GM21390 (cell line): ENCODE results near the gene NBAS.
"Not testable (repeated sequence)": the region's sequence is repeated elsewhere in the genome, so short reads cannot be mapped to it uniquely, and the experiment has no call there.

Source experiments
- ATAC-seq: cut with Tn5 transposase; IDR thresholded peaks from one replicate; pipeline ENCODE4 v1.9.1; 2021; ENCODE audit not compliant: unreplicated experiment

NBAS gene

DNA sequence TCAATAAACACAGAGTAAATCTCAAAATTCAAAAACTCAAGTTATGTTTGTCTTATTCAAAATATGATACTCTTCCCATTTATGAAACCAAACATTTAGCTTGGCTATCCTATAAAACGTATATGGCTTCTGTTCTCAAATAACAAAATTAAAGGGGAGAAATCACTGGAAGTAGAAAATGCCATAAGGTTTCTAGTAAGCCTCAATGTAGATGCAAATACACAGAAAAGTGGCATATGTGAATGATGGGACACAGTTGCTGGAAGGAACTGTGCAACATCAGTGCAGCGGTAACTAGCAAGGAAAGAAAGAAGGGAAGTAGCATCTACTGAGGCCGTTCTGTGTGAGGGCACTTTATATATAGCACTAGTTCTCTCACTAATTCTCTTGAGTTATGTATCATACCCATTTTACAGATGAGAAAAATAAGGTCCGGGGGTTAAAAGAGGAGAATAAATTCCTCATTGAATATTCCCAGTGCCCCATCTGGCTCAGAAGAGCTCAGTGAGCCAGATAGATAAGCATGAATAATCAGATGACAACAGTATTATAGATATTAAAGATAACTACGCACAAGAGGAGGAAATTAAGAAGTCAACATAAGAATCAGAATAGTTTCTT is 27.2 kb downstream of the NBAS start:
- no peak for ATAC-seq

DNA sequence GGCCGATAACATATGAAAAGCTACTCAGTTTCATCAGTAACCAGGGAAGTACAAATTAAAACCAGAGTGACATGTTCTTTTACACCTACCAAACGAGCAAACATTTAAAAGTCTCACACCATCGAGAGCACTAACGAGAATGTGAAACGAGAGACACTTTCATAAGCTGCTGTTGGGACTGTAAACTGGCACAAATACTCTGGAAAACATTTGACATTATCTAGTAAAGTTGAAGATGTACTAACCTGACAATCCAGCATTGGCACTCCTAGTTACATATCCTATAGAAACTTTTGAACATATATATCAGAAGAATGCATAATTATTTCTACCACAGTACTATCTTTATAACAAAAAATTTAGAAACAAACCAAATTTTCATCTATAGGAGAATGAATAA is 28.1 kb downstream of the NBAS start:
- no peak for ATAC-seq

DNA sequence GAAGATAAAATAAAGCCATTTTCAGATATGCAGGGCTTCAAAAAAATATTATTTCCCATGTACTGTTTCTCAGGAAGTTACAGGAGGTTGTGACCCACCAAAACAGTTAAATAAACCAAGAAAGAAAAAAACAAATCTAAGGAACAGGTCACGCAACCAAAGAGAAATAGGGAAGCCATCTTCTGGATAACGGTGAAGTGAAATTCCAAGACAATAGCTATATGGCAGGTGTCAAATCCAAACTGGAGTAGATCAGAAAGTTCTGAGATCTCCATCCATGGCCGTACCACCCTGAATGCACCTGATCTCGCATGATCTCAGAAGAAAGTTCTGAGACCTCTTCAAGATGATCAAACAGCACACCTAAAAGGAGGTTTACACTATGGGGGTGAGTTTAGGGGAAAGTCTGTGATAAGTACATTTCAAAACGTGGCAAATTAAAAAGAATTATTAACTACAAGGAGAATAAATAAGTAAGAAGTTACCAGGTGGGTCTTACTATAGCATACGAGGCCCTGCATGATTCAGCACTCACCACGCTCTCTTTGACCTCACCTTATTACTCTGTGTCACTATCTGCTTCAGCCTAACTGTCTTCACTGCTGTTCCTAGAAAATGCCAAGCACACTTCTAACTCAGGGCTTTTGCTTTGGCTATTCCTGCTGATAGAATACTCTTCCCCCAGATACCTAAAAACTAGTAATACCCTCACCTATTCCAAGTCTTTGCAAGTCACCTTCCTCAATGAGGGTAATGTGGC is 29.9 kb downstream of the NBAS start:
- ATAC-seq: no peak

DNA sequence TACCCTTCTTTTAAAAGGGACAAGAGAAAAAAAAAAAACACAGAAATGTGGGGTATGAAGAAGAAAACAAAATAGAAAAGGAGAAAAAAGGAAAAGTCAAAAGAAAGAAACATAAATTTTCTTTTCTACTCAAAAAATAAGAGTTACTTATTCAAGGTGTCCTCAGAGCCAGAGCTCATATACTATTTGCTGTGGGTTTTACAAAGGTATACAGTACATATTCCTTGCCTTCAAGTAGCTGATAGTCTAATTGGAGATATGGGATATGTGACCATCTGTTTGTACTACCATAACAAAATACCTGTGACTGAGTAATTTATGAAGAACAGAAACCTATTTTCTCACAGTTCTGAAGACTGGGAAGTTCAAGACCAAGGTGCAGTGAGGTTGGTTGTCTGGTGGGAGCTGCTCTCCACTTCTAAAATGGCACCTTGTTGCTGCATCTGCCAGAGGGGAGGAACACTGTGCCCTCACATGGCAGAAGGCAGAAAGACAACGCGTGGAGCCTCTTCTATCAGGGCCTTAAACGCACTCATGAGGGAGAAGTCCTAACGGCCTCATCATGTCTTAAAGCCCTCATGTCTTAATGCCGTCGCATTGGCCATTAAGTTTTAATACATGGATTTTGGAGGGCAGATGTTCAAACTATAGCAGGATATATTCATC is 33.9 kb downstream of the NBAS start:
- ATAC-seq: no peak

DNA sequence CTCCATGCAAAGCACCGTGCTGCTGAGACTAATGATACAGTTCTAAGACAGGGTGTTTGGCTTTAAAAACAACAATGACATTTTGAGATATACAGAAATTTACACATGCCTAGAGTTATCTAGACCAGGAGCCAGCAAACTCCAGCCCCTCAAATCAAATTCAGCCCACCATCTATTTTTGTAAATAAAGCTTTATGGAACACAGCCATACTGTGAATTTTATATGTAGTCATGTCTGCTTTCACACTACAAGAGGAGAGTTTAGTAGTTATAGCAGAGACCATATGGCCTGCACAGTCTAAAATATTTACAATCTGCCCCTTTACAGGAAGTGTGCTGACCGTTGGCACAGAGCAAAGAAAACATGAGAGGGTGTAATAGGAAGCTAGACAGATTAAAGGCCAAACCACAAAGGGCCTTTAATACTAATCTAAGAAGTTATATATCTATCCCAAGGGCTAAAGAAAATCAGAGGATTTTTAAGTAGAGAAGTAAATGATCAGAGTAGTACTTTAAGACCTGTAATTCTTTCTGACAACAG is 39.4 kb downstream of the NBAS start:
- ATAC-seq: no peak

DNA sequence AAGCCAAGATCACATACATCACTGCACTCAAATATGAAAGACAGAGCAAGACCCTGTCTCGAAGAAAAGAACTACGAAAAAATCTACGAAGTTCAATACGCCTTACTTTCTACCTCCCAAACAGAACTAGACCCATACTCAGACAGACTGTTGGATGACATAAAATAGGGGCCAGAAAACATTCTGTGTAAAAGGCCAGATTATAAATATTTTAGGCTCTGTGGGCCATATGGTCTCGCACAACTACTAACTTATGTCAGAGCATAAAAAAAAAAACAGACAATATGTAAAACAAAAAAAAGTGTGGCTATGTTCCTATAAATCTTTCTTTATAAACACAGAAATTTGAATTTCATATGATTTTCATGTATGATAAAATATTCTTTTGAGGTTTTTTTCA is 40.8 kb downstream of the NBAS start:
- ATAC-seq: no peak

DNA sequence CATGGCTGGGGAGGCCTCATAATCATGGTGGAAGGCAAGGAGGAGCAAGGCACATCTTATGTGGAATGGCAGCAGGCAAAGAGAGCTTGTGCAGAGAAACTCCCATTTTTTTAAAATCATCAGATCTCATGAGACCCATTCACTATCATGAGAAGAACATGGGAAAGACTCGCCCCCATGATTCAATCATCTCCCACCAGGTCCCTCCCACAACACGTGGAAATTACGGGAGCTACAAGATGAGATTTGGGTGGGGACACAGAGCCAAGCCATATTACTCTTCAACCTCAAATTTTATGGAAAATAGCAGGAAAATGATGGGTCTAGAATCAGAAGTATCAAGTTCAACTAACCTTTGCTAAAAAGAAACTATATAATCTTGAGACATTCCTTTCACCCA is 42.4 kb downstream of the NBAS start:
- not testable (repeated sequence) for ATAC-seq

DNA sequence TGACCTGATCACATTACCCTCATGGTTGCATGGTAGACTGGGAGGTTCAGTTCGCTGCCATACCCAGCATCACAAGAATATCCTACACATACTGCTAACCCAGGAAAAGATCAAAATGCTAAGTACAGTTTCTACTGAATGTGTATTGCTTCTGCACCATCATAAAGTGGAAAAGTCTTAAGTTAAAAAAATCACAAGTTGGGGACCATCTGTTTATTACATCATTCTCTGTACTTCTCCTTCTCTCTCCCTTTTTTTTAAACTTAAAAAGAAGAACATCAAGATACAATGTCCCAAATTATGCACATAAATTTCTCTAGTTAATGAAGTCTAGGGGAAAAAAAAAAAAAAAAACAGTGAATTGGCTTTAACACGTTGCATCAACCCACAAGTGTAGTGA is 43.3 kb downstream of the NBAS start:
- no peak for ATAC-seq

DNA sequence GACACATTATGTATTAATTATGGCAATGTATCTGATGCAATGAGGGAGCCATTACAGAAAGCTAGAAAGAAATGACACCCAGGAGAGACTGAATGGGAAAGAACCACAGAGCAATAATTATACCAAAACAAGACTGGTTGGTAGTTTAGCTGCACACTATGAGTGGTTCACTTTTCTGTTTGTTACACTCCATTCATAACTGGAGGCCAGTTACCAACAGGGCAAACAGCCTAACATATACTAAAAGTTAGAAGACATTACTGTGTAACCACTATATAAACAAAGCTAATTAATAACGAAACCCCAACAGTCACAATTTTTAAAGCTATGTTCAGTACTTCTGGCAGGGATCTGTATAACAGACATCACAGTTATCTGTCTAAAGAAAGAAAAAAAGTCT is 49.4 kb downstream of the NBAS start:
- ATAC-seq: no peak

DNA sequence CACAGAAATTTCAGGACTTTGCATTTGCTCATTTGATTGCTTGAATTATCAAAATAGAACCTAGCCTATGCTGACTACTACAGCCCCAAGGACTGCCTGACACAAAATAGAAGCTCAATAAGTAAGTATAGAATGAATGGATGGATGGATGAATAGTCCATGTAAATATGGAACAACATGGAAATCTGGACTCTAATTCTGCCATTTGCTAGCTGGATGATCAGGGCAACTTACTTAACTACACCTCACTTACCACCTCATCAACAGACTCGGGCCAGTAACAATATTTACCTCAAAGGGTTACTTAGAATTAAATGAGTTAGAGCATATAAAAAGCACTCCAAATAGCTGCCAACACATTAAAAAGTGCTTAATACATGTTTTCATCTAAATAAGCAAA is 50.6 kb downstream of the NBAS start:
- no peak for ATAC-seq

DNA sequence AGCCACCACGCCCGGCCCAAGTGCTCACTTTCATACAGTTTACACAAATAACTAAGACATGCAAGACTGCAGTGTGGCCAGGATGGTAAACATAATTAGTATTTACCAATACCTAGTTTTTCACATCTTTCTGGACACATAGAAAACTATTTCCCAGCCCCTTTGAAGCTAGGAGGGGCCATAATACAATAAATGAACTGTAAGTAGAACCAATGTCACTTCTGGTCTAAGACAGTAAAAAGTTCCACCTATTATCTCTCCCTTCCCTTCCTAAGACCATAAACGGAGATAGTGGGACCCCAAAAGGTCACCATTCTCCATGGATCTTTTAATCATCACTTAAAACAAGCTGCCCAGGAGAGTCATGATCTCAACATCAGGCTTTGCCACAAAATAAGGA is 51.0 kb downstream of the NBAS start:
- ATAC-seq: no peak

DNA sequence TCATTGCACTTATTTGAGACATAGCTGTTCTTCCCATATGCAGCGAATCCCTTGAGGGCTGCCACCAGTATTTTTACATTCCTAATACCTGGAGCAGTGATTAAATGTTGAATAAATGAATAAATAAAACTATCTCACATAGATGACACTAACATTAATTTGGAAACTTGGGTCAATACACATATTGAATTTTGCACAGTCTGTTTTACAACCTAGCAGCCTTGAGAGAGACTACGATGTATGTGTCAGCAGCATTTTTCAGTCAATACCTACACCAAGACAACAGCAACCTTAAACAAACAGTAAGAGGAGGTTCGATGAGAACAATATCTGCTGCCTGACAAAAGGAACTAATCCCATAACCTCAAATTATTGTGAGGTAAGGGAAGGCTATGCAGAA is 53.4 kb downstream of the NBAS start:
- ATAC-seq: no peak

DNA sequence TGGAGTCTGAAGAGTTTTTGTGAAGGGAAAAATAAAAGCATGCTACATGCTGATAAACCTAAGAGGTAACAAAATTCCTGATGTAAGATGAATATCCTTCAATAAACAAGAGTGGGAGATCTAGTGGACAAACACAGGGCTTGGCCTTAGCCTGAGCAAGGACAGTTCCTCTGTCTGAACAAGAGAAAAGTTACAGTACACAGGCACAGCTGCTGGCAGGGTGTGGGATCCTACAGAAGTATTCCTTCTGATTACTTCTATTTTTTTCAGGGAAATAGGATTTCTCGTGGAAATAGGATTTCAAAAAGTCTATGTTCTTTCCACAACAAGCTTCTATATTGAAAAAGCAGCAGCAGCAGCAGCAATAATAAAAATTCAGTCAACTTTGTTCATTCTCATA is 54.1 kb downstream of the NBAS start:
- ATAC-seq: no peak

DNA sequence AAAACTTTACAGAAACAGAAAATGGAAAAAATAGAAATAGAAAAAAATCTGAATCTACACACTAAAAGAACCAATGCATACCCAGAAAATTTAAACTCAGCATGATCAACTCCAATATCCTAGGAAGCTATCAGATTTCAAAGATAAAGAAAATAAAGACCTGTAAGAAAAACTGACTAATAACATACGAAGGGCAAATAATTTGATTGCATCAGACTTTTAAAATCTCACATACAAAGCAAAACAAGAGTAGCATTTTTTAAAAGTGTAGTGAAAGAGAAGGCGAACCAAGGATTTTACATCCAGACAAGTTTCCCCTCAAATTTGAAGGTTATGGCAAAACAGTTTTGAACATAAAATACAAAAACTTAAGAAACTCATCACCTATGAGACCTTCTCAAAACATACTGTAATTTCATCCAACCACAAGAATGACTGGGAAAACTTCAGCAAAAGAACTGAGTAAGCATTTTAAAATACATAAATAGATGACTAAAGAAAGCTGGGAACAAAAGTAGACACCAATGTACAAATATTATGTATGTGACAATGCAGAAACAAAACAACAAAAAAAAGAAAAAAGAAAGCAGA is 54.8 kb downstream of the NBAS start:
- ATAC-seq: no peak

DNA sequence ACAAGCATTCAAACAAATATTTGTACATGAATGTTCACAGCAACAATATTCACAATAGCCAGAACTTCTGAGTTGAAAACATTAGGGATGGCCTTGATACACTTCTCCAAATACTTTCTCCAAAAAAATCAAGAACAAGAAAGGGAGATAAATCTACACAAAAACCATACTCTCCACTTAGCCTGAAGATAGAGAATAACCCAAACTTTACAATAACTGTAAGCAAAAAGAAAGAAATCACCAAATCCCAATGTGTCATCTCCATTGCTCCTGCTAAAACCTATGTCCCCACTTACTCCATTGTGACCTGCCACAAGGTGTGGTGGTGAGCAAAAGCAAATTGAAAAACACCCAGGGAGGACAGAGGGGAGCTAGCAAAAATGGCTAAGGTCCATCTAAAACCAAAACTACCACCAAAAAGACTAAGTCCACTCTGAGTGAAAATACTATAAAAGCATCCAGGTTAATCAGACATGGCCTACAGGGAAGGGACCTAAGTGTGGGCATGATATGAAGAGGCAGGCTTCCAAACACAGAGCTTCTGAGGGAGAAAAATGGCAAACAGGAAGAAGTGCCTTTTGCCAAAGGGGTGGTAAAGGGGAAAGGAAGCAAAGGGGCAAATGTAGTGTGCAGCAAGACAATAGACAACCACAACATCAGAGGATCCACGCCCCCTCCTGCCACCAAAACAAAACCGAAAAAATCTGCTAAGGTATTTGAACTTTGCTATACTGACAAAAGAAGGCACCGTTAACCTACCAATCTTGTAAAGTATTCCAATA is 56.1 kb downstream of the NBAS start:
- no peak for ATAC-seq

DNA sequence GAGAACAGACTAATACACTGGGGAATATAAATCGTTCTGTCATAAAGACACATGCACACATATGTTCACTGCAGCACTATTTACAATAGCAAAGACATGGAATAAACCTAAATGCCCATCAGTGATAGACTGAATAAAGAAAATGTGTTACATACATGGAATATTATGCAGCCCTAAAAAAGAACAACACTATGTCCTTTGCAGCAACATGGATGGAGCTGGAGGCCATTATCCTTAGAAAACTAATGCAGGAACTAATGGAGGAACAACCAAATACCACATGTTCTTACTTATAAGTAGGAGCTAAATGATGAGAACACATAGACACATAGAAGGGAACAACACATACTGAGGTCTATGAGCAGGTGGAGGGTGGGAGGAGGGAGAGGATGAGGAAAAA is 61.9 kb downstream of the NBAS start:
- not testable (repeated sequence) for ATAC-seq

DNA sequence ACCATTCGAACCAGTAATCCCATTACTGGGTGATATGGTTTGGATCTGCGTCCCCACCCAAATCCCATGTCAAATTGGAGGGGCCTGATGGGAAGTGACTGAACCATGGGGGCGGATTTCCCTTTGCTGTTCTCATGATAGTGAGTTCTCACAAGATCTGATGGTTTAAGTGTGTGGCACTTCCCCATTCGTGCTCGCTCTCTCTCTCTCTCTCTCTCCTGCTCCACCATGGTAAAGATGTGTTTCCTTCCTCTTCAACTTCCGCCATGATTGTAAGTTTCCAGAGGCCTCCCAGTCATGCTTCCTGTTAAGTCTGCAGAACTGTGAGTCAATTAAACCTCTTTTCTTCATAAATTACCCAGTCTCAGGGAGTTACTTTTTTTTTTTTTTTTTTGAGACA is 62.6 kb downstream of the NBAS start:
- ATAC-seq: no peak

DNA sequence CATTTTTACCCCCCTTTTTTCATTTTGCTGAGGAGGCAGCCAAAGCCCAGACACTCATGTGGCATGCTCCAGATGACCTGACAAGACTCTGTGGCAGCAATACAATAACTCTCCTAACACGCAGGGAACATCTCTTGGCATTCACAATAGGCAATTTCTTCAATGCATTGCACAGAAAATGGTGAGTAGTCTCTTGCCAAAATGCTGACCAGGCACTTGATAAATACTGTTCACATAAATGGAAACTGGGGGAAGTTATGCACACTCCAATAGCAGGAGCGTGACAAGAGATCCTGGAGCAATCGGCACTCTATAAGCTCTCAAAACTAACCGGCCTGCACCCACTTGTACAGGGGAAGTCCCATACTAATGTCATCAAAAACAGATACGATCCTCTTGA is 66.3 kb downstream of the NBAS start:
- ATAC-seq: no peak

DNA sequence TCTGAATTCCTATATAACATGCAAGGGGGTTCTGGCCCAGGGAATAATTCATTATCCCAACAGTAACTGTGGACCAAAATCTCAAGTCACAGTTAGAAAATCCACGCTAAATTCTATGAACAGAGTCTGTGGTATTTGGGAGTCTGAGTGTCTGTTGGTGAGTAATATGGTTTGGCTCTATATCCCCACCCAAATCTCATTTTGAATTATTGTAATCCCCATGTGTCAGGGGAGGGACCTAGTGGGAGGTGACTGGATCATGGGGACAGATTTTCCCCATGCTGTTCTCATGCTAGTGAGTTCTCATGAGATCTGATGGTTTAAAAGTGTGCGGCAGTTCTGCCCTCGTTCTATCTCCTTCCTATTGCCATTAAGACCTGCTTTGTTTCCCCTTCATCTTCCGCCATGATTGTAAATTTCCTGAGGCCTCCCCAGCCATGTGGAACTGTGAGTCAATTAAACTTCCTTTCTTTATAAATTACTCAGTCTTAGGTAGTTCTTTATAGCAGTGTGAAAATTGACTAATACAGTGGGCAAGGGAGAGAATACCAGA is 68.3 kb downstream of the NBAS start:
- no peak for ATAC-seq

DNA sequence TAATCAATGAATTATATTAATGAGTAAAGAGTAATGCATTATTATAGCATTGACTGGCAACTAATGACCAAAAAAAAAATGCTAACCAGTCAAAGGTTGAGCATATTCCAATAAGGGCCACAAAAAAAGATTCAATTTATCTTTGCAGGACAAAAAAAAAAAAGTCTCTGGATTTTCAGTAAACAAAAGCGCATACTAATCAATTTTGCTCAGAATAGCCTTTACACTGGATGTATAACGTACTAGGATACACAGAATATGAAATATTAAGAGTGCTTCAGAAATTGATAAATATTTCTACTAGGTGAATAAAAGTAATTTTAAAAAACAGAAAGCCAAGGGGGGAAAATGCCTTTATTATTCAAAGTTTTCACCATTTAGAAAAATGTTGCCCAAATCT is 74.4 kb downstream of the NBAS start:
- ATAC-seq: no peak

DNA sequence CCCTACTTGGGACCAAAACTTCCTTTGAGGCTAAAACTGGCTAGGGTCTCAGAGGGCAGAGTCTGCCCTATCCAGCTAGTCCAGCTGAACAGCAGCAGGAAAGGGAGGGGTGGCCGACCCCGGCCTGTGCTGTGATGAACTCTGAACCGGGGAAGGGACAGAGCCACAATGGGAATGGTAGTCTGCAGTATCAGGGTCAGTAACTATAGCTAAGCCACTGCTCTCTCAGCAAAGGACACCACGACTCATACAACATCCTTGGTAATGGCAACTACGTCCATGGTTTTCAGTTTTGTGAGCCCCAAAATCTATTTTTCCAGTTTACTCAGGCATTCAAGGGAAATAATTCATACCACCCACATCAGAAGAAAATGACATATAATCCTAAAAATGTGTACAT is 75.2 kb downstream of the NBAS start:
- ATAC-seq: no peak
